Measurements from ENCODE around the gene S100A9. TPM values are rescaled to one million over a fixed set of nuclear protein-coding genes. Genes with fewer than 3 reads are reported as not detected.

S100A9 gene
- total RNA-seq, 2 experiments from 2014 or later = not detected

- Mint-ChIP-seq H3K27me3 (no peaks in the 10 kb centered on the region), H3K4me3 (no peak overlapping the region), H3K4me1 (ENCODE audit: low read depth) (peaks cover 13% of the 10 kb centered on the region), H3K36me3 (no peaks in the 10 kb centered on the region), H3K9me3 (no peaks in the 10 kb centered on the region), H3K27ac (no peak overlapping the region)
- CTCF ChIA-PET = interaction anchor here (1.5 to 8.2 kb wide), 2 partner anchors 11 to 138 kb away, joined by 3 to 186 read pairs; no protein-coding TSS in a partner anchor
- intact Hi-C loops (cut with micrococcal nuclease) = no loop called here
- no peak for DNase-seq
- POLR2A ChIA-PET = no interaction called here
Measured at GRCh38 chr1:153357076-153357852, 390 bp upstream of the S100A9 start.

- POLR2A ChIA-PET = no interaction called here
- H3K9me3 Mint-ChIP-seq = no peaks in the 10 kb centered on the region
- H3K27me3 Mint-ChIP-seq = peaks cover 3% of the 10 kb centered on the region
- peaks cover 13% of the 10 kb centered on the region for H3K4me1 Mint-ChIP-seq (ENCODE audit: low read depth)
- no peak overlapping the region for H3K27ac Mint-ChIP-seq
- no peaks in the 10 kb centered on the region for H3K36me3 Mint-ChIP-seq
- DNase-seq = no peak
- intact Hi-C loops (cut with micrococcal nuclease) = no loop called here
- CTCF ChIA-PET = interaction anchor here (1.1 to 8.2 kb wide), 3 partner anchors 13 to 137 kb away, joined by 3 to 186 read pairs (median 3); no protein-coding TSS in a partner anchor
- no peak overlapping the region for H3K4me3 Mint-ChIP-seq
Measured at GRCh38 chr1:153358691-153358975, 979 bp downstream of the S100A9 start.

GRCh38 chr1:153359241-153359640 lies 1.6 kb downstream of the S100A9 start:
- no peak for DNase-seq
- H3K4me1 Mint-ChIP-seq (ENCODE audit: low read depth) = peaks cover 13% of the 10 kb centered on the region
- POLR2A ChIA-PET = no interaction called here
- H3K27me3 Mint-ChIP-seq = peaks cover 3% of the 10 kb centered on the region
- no peaks in the 10 kb centered on the region for H3K36me3 Mint-ChIP-seq
- no peak overlapping the region for H3K27ac Mint-ChIP-seq
- intact Hi-C loops (cut with micrococcal nuclease) = no loop called here
- no peaks in the 10 kb centered on the region for H3K9me3 Mint-ChIP-seq
- no peak overlapping the region for H3K4me3 Mint-ChIP-seq
- CTCF ChIA-PET = no interaction called here

DNA sequence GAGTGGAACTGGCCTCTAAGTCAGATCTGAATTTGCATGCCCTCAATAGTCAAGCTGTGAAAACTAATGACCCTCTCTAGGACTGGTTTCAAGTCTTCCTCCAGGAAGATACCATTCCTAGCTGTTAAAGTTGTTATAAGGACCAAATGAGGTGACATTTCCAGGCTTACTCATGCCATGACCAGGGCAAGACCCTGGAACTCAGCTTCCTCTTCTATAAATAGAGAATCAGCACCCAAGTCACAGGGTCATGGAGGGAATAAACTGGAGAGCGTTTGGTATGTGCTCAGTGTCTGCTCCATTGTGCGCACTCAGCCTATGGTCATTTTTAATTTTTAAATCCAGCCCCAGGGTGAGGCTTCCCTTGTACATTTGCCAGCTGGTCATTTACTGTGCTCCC lies 2.5 kb downstream of the S100A9 start:
- peaks cover 3% of the 10 kb centered on the region for H3K27me3 Mint-ChIP-seq
- no peaks in the 10 kb centered on the region for H3K36me3 Mint-ChIP-seq
- DNase-seq = no peak
- H3K4me1 Mint-ChIP-seq (ENCODE audit: low read depth) = peaks cover 13% of the 10 kb centered on the region
- intact Hi-C loops (cut with micrococcal nuclease) = no loop called here
- H3K27ac Mint-ChIP-seq = no peak overlapping the region
- H3K9me3 Mint-ChIP-seq = no peaks in the 10 kb centered on the region
- ChIA-PET CTCF (no interaction called here), POLR2A (no interaction called here)
- no peak overlapping the region for H3K4me3 Mint-ChIP-seq

DNA sequence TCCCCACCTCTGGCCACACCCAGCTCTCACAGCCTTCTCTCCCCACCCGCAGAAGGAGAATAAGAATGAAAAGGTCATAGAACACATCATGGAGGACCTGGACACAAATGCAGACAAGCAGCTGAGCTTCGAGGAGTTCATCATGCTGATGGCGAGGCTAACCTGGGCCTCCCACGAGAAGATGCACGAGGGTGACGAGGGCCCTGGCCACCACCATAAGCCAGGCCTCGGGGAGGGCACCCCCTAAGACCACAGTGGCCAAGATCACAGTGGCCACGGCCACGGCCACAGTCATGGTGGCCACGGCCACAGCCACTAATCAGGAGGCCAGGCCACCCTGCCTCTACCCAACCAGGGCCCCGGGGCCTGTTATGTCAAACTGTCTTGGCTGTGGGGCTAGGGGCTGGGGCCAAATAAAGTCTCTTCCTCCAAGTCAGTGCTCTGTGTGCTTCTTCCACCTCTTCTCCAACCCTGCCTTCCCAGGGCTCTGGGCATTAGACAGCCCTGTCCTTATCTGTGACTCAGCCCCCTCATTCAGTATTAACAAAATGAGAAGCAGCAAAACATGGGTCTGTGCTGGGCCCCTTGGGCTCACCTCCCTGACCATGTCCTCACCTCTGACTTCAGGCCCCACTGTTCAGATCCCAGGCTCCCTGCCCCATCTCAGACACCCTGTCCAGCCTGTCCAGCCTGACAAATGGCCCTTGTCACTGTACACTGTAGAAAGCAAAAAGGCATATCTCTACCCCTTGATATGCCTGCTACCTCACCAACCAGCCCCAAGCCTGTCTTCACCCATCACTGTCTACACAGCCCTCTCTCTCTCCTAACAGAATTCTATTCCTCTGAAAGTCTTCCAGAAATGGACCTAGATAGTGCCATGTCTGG lies 3.2 kb downstream of the S100A9 start:
- H3K36me3 Mint-ChIP-seq = no peaks in the 10 kb centered on the region
- DNase-seq = no peak
- H3K9me3 Mint-ChIP-seq = no peaks in the 10 kb centered on the region
- no peak overlapping the region for H3K27ac Mint-ChIP-seq
- H3K4me3 Mint-ChIP-seq = no peak overlapping the region
- intact Hi-C loops (cut with micrococcal nuclease) = no loop called here
- H3K4me1 Mint-ChIP-seq (ENCODE audit: low read depth) = peaks cover 13% of the 10 kb centered on the region
- H3K27me3 Mint-ChIP-seq = peaks cover 4% of the 10 kb centered on the region
- CTCF ChIA-PET = interaction anchor here (0.9 kb wide), 1 partner anchor 8 kb away, joined by 3 read pairs; no protein-coding TSS in a partner anchor
- POLR2A ChIA-PET = no interaction called here

GRCh38 chr1:153361480-153362109 lies 3.9 kb downstream of the S100A9 start:
- ChIA-PET CTCF (interaction anchor here (0.9 to 1.5 kb wide), 3 partner anchors 8 to 133 kb away, joined by 3 to 5 read pairs (median 3); no protein-coding TSS in a partner anchor), POLR2A (no interaction called here)
- no peaks in the 10 kb centered on the region for H3K36me3 Mint-ChIP-seq
- no peak overlapping the region for H3K4me3 Mint-ChIP-seq
- H3K27me3 Mint-ChIP-seq = peaks cover 6% of the 10 kb centered on the region
- peaks cover 13% of the 10 kb centered on the region for H3K4me1 Mint-ChIP-seq (ENCODE audit: low read depth)
- intact Hi-C loops (cut with micrococcal nuclease) = no loop called here
- H3K9me3 Mint-ChIP-seq = no peaks in the 10 kb centered on the region
- DNase-seq = no peak
- H3K27ac Mint-ChIP-seq = no peak overlapping the region

- no peak overlapping the region for H3K27ac Mint-ChIP-seq
- H3K27me3 Mint-ChIP-seq = peaks cover 6% of the 10 kb centered on the region
- DNase-seq = no peak
- POLR2A ChIA-PET = no interaction called here
- H3K4me1 Mint-ChIP-seq (ENCODE audit: low read depth) = peaks cover 8% of the 10 kb centered on the region
- intact Hi-C loops (cut with micrococcal nuclease) = no loop called here
- no peaks in the 10 kb centered on the region for H3K9me3 Mint-ChIP-seq
- CTCF ChIA-PET = interaction anchor here (1.2 to 1.5 kb wide), 2 partner anchors 104 to 133 kb away, joined by 3 to 5 read pairs; no protein-coding TSS in a partner anchor
- H3K36me3 Mint-ChIP-seq = no peaks in the 10 kb centered on the region
- H3K4me3 Mint-ChIP-seq = no peak overlapping the region
Measured at GRCh38 chr1:153362187-153362775, 4.6 kb downstream of the S100A9 start.

- Mint-ChIP-seq H3K9me3 (no peaks in the 10 kb centered on the region), H3K27me3 (peaks cover 6% of the 10 kb centered on the region), H3K4me3 (no peak overlapping the region), H3K36me3 (no peaks in the 10 kb centered on the region), H3K27ac (no peak overlapping the region), H3K4me1 (ENCODE audit: low read depth) (no peaks in the 10 kb centered on the region)
- POLR2A ChIA-PET = no interaction called here
- intact Hi-C loops (cut with micrococcal nuclease) = no loop called here
- DNase-seq = no peak
- CTCF ChIA-PET = no interaction called here
Measured at GRCh38 chr1:153363641-153364040, 6.0 kb downstream of the S100A9 start.

- no peaks in the 10 kb centered on the region for H3K36me3 Mint-ChIP-seq
- intact Hi-C loops (cut with micrococcal nuclease) = no loop called here
Measured at GRCh38 chr1:153364156-153364555, 6.5 kb downstream of the S100A9 start.

GRCh38 chr1:153364766-153365666 lies 7.4 kb downstream of the S100A9 start:
- Mint-ChIP-seq H3K4me3 (no peak overlapping the region), H3K27ac (no peak overlapping the region), H3K27me3 (peaks cover 8% of the 10 kb centered on the region), H3K9me3 (no peaks in the 10 kb centered on the region), H3K4me1 (ENCODE audit: low read depth) (no peaks in the 10 kb centered on the region), H3K36me3 (no peaks in the 10 kb centered on the region)
- POLR2A ChIA-PET = no interaction called here
- CTCF ChIA-PET = interaction anchor here (0.5 kb wide), 1 partner anchor 146 kb away, joined by 3 read pairs; no protein-coding TSS in a partner anchor
- DNase-seq = no peak
- intact Hi-C loops (cut with micrococcal nuclease) = no loop called here

More at GRCh38 chr1:153364156-153364555, 6.5 kb downstream of the S100A9 start:
- H3K27me3 Mint-ChIP-seq = peaks cover 6% of the 10 kb centered on the region
- no peaks in the 10 kb centered on the region for H3K9me3 Mint-ChIP-seq
- CTCF ChIA-PET = no interaction called here
- H3K27ac Mint-ChIP-seq = no peak overlapping the region
- DNase-seq = no peak
- no peak overlapping the region for H3K4me3 Mint-ChIP-seq
- no peaks in the 10 kb centered on the region for H3K4me1 Mint-ChIP-seq (ENCODE audit: low read depth)
- POLR2A ChIA-PET = no interaction called here

DNA sequence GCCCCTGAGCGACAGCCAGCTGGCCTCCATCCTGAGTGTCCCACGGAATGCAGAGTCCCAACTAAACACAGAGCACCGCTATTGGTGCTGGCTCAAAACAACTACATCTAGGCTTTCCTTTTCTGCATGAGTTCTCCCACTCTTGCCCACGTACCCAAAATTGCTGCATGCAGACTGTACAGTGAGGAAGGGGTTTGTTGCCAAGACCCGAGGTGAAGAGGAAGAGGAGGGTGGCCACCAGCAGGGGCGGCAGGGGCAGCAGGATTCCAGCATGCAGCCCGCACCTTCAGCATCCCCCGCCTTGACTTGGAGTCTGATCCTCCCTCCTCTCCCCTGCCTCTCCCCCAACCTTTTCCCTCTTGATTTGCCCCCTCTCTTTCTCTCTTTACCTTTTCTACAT lies 8.0 kb downstream of the S100A9 start:
- CTCF ChIA-PET = no interaction called here
- Mint-ChIP-seq H3K27ac (no peak overlapping the region), H3K4me1 (ENCODE audit: low read depth) (no peaks in the 10 kb centered on the region), H3K4me3 (no peak overlapping the region), H3K27me3 (peaks cover 8% of the 10 kb centered on the region), H3K36me3 (no peaks in the 10 kb centered on the region), H3K9me3 (no peaks in the 10 kb centered on the region)
- intact Hi-C loops (cut with micrococcal nuclease) = no loop called here
- no peak for DNase-seq
- POLR2A ChIA-PET = no interaction called here
